Trophoblast cell (in vitro differentiated cells and primary cell): Measurements from ENCODE around the gene IL2RG.

Source experiments
- DNase-seq, 2 donors: peaks; one replicate each; pipeline ENCODE4 v3.0.0-alpha.2; 2016
- H2AFZ ChIP-seq: 2 replicates; pipeline ENCODE4 v1.6.1; 2013; ENCODE audit warnings: low read length, moderate library complexity, mild to moderate bottlenecking; ENCODE audit not compliant: insufficient read depth, poor library complexity
- H2AK5ac ChIP-seq: 2 replicates; pipeline ENCODE4 v1.6.1; 2013; ENCODE audit warnings: mild to moderate bottlenecking, low read length
- H2BK120ac ChIP-seq: 2 replicates; pipeline ENCODE4 v1.6.1; 2013; ENCODE audit warnings: low read length, mild to moderate bottlenecking, moderate library complexity; ENCODE audit not compliant: insufficient read depth, poor library complexity
- H2BK12ac ChIP-seq: 2 replicates; pipeline ENCODE4 v1.6.1; 2013; ENCODE audit warnings: mild to moderate bottlenecking, low read length, moderate library complexity
- H2BK5ac ChIP-seq: 2 replicates; pipeline ENCODE4 v1.6.1; 2013; ENCODE audit warnings: low read length, low read depth, moderate library complexity, mild to moderate bottlenecking; ENCODE audit not compliant: poor library complexity
- H3K14ac ChIP-seq: 2 replicates; pipeline ENCODE4 v1.6.1; 2013; ENCODE audit warnings: mild to moderate bottlenecking, low read length
- H3K18ac ChIP-seq: 2 replicates; pipeline ENCODE4 v1.6.1; 2013; ENCODE audit warnings: mild to moderate bottlenecking, low read length
- H3K23ac ChIP-seq: 2 replicates; pipeline ENCODE4 v1.6.1; 2013; ENCODE audit warnings: low read length
- H3K27ac ChIP-seq: 2 replicates; pipeline ENCODE4 v1.5.1; 2013; ENCODE audit warnings: low read depth, mild to moderate bottlenecking, inconsistent platforms, low read length, moderate library complexity
- H3K27me3 ChIP-seq: 2 replicates; pipeline ENCODE4 v1.6.1; 2013; ENCODE audit warnings: inconsistent platforms, mild to moderate bottlenecking, low read length, moderate library complexity; ENCODE audit not compliant: insufficient read depth
- H3K36me3 ChIP-seq, 2 experiments: 1 replicate in 1 of 2; 2 replicates in 1 of 2; pipeline ENCODE4 v1.6.1; 2013; ENCODE audit warnings: low read length in 2 of 2, mild to moderate bottlenecking in 2 of 2, moderate library complexity in 1 of 2; ENCODE audit not compliant: insufficient read depth in 2 of 2, control insufficient read depth in 1 of 2
- H3K4ac ChIP-seq: 2 replicates; pipeline ENCODE4 v1.6.1; 2013; ENCODE audit warnings: low read depth, mild to moderate bottlenecking, low read length, moderate library complexity
- H3K4me1 ChIP-seq, 2 experiments: 1 replicate in 1 of 2; 2 replicates in 1 of 2; pipeline ENCODE4 v1.6.1; 2013; ENCODE audit warnings: low read length in 2 of 2, mild to moderate bottlenecking in 2 of 2, moderate library complexity in 1 of 2; ENCODE audit not compliant: insufficient read depth in 2 of 2, control insufficient read depth in 1 of 2
- H3K4me2 ChIP-seq: 2 replicates; pipeline ENCODE4 v1.6.1; 2013; ENCODE audit warnings: inconsistent platforms, mild to moderate bottlenecking, low read length, moderate library complexity
- H3K4me3 ChIP-seq: 2 replicates; pipeline ENCODE4 v1.5.1; 2013; ENCODE audit warnings: mild to moderate bottlenecking, low read depth, low read length, inconsistent platforms
- H3K79me1 ChIP-seq: one replicate; pipeline ENCODE4 v1.6.1; 2013; ENCODE audit warnings: low read length
- H3K79me2 ChIP-seq: 2 replicates; pipeline ENCODE4 v1.6.1; 2013; ENCODE audit warnings: low read length, mild to moderate bottlenecking; ENCODE audit not compliant: control insufficient read depth, insufficient read depth, poor library complexity
- H3K9ac ChIP-seq: 2 replicates; pipeline ENCODE4 v1.6.1; 2013; ENCODE audit warnings: mild to moderate bottlenecking, low read length
- H3K9me3 ChIP-seq: 2 replicates; pipeline ENCODE4 v1.6.1; 2013; ENCODE audit warnings: low read depth, mild to moderate bottlenecking, control low read depth, inconsistent platforms, low read length; ENCODE audit not compliant: insufficient read depth
- H4K12ac ChIP-seq: 2 replicates; pipeline ENCODE4 v1.6.1; 2013; ENCODE audit warnings: low read depth, mild to moderate bottlenecking, low read length, moderate library complexity
- H4K8ac ChIP-seq: 2 replicates; pipeline ENCODE4 v1.6.1; 2013; ENCODE audit warnings: low read depth, mild to moderate bottlenecking, low read length, moderate library complexity
- H4K91ac ChIP-seq: one replicate; pipeline ENCODE4 v1.6.1; 2013; ENCODE audit warnings: low read depth, mild to moderate bottlenecking, low read length, moderate library complexity
- WGBS: extraction: QIAGEN DNeasy Blood & Tissue Kit; methylation state at CpG from one replicate; pipeline ENCODE4 v1.1.7; 2013; ENCODE audit warnings: missing lambda C conversion rate; ENCODE audit not compliant: insufficient read length, insufficient coverage; ENCODE audit errors: extremely low coverage; 5-methylcytosine and 5-hydroxymethylcytosine counted together

Gene IL2RG

GRCh38 chrX:71103110-71103983 lies 8.0 kb downstream of the IL2RG start:
- Histone ChIP-seq H4K91ac (peak overlapping the region; percentile 63), H3K14ac (peak overlapping the region; percentile 63), H3K79me2 (no peaks in the 10 kb centered on the region), H3K27ac (peak overlapping the region; percentile 66), H3K36me3 (peaks cover 0 to 7% of the 10 kb centered on the region in 2 experiments), H2BK5ac (no peak overlapping the region), H4K8ac (peak overlapping the region; percentile 57), H3K23ac (no peak overlapping the region), H2BK120ac (no peak overlapping the region), H3K27me3 (no peaks in the 10 kb centered on the region), H3K9me3 (no peaks in the 10 kb centered on the region), H4K12ac (no peak overlapping the region), H3K18ac (no peak overlapping the region), H3K79me1 (peaks cover 7% of the 10 kb centered on the region), H3K4me3 (no peak overlapping the region), H3K4ac (no peak overlapping the region), H3K4me1 (peaks cover 25 to 40% of the 10 kb centered on the region in 2 experiments), H2AK5ac (no peak overlapping the region), H2AFZ (no peak overlapping the region), H3K9ac (no peak overlapping the region), H3K4me2 (peak overlapping the region; percentile 45), H2BK12ac (peak overlapping the region; percentile 69)
- whole genome bisulfite sequencing, result no CpG with 5 or more reads among the region's 10 CpGs
- DNase-seq, result peak in 1 of 2 donors; percentile 13

- Histone ChIP-seq H3K79me1 (peaks cover 4% of the 10 kb centered on the region), H4K12ac (no peak overlapping the region), H2BK120ac (no peak overlapping the region), H3K14ac (no peak overlapping the region), H2AFZ (no peak overlapping the region), H3K36me3 (peaks cover 0 to 7% of the 10 kb centered on the region in 2 experiments), H4K91ac (peak overlapping the region; percentile 21), H2AK5ac (no peak overlapping the region), H3K27me3 (no peaks in the 10 kb centered on the region), H3K4me2 (no peak overlapping the region), H3K4me1 (peaks cover 21 to 34% of the 10 kb centered on the region in 2 experiments), H3K9ac (no peak overlapping the region), H3K4me3 (no peak overlapping the region), H4K8ac (no peak overlapping the region), H3K23ac (no peak overlapping the region), H2BK12ac (peak overlapping the region; percentile 72), H3K27ac (peak overlapping the region; percentile 66), H3K79me2 (no peaks in the 10 kb centered on the region), H2BK5ac (no peak overlapping the region), H3K4ac (no peak overlapping the region), H3K9me3 (no peaks in the 10 kb centered on the region), H3K18ac (no peak overlapping the region)
- WGBS, result no CpG with 5 or more reads among the region's 3 CpGs
- DNase-seq, result no peak
Measured at GRCh38 chrX:71102292-71102691, 9.1 kb downstream of the IL2RG start.

- H4K8ac ChIP-seq, result no peak overlapping the region
Measured at GRCh38 chrX:71100581-71101505, 10.5 kb downstream of the IL2RG start.

GRCh38 chrX:71099736-71100135 lies 11.6 kb downstream of the IL2RG start:
- H2BK120ac ChIP-seq, result no peak overlapping the region
- no peak overlapping the region for H3K4ac ChIP-seq
- peaks cover 9% of the 10 kb centered on the region for H3K79me1 ChIP-seq
- no CpG with 5 or more reads among the region's 4 CpGs for WGBS
- no peak overlapping the region for H3K4me2 ChIP-seq
- no peak overlapping the region for H3K23ac ChIP-seq
- H4K8ac ChIP-seq, result no peak overlapping the region
- H3K27ac ChIP-seq, result no peak overlapping the region
- H4K12ac ChIP-seq, result no peak overlapping the region
- H3K27me3 ChIP-seq, result no peaks in the 10 kb centered on the region
- H2AFZ ChIP-seq, result no peak overlapping the region
- H3K79me2 ChIP-seq, result no peaks in the 10 kb centered on the region
- no peaks in the 10 kb centered on the region for H3K9me3 ChIP-seq
- no peak overlapping the region for H3K18ac ChIP-seq
- H2BK12ac ChIP-seq, result peak overlapping the region; percentile 67
- no peak for DNase-seq
- H2BK5ac ChIP-seq, result no peak overlapping the region
- peaks cover 15 to 28% of the 10 kb centered on the region in 2 experiments for H3K4me1 ChIP-seq
- H3K4me3 ChIP-seq, result no peak overlapping the region
- H4K91ac ChIP-seq, result no peak overlapping the region
- no peak overlapping the region for H3K14ac ChIP-seq
- peaks cover 0 to 7% of the 10 kb centered on the region in 2 experiments for H3K36me3 ChIP-seq
- no peak overlapping the region for H3K9ac ChIP-seq
- no peak overlapping the region for H2AK5ac ChIP-seq

More at GRCh38 chrX:71100581-71101505, 10.5 kb downstream of the IL2RG start:
- H2BK5ac ChIP-seq, result no peak overlapping the region
- no peak overlapping the region for H2AK5ac ChIP-seq
- no peak overlapping the region for H3K14ac ChIP-seq
- no peak overlapping the region for H3K27ac ChIP-seq
- H4K91ac ChIP-seq, result no peak overlapping the region
- H2BK120ac ChIP-seq, result no peak overlapping the region
- WGBS, result no CpG with 5 or more reads among the region's 31 CpGs
- H3K36me3 ChIP-seq, result peaks cover 0 to 7% of the 10 kb centered on the region in 2 experiments
- H3K79me1 ChIP-seq, result peaks cover 9% of the 10 kb centered on the region
- DNase-seq, result no peak
- H3K23ac ChIP-seq, result no peak overlapping the region
- peaks cover 15 to 29% of the 10 kb centered on the region in 2 experiments for H3K4me1 ChIP-seq
- H3K9me3 ChIP-seq, result no peaks in the 10 kb centered on the region
- H2BK12ac ChIP-seq, result peak overlapping the region; percentile 13
- H3K4me2 ChIP-seq, result no peak overlapping the region
- no peak overlapping the region for H3K4me3 ChIP-seq
- H3K27me3 ChIP-seq, result no peaks in the 10 kb centered on the region
- H3K18ac ChIP-seq, result no peak overlapping the region
- no peak overlapping the region for H4K12ac ChIP-seq
- H3K79me2 ChIP-seq, result no peaks in the 10 kb centered on the region
- no peak overlapping the region for H2AFZ ChIP-seq
- no peak overlapping the region for H3K4ac ChIP-seq
- H3K9ac ChIP-seq, result no peak overlapping the region
